Measurements from ENCODE around the gene TAF1B. TPM values are rescaled to one million over a fixed set of nuclear protein-coding genes. Genes with fewer than 3 reads are reported as not detected.
"Not testable (repeated sequence)": the region's sequence is repeated elsewhere in the genome, so short reads cannot be mapped to it uniquely, and the experiment has no call there.

Gene TAF1B
- total RNA-seq, 1 donor, result 41.3 TPM

- H3K9me3 ChIP-seq (ENCODE audit: low read depth, low read length), result no peaks in the 10 kb centered on the region
- no peak overlapping the region for H3K4me3 ChIP-seq (ENCODE audit: insufficient read depth, low read length)
- no peaks in the 10 kb centered on the region for H3K79me2 ChIP-seq (ENCODE audit: insufficient read depth, low read length)
- H4K20me1 ChIP-seq (ENCODE audit: insufficient read depth, low read length), result no peaks in the 10 kb centered on the region
- peaks cover 12% of the 10 kb centered on the region for H3K4me1 ChIP-seq (ENCODE audit: insufficient read depth, low read length)
- H3K4me2 ChIP-seq (ENCODE audit: insufficient read depth, low read length), result no peak overlapping the region
- no peak overlapping the region for H2AFZ ChIP-seq (ENCODE audit: low read length)
- no peak overlapping the region for H3K27ac ChIP-seq (ENCODE audit: low read depth, low read length)
- no peak for TF ChIP-seq CTCF (IDR thresholded peaks at IDR 0.05; ENCODE audit: extremely low read depth, low read depth, low read length)
- no peaks in the 10 kb centered on the region for H3K27me3 ChIP-seq (ENCODE audit: insufficient read depth, low read length)
- H3K36me3 ChIP-seq (ENCODE audit: insufficient read depth, low read length), result no peaks in the 10 kb centered on the region
- DNase-seq (ENCODE audit: insufficient read length, low spot score, missing footprints), result no peak
Measured at GRCh38 chr2:9832586-9832985, 10.7 kb upstream of the TAF1B start.

- H3K79me2 ChIP-seq (ENCODE audit: insufficient read depth, low read length); H3K4me2 ChIP-seq (ENCODE audit: insufficient read depth, low read length); H3K27ac ChIP-seq (ENCODE audit: low read depth, low read length); H3K4me3 ChIP-seq (ENCODE audit: insufficient read depth, low read length); H2AFZ ChIP-seq (ENCODE audit: low read length); DNase-seq (ENCODE audit: insufficient read length, low spot score, missing footprints); H3K9me3 ChIP-seq (ENCODE audit: low read depth, low read length); H4K20me1 ChIP-seq (ENCODE audit: insufficient read depth, low read length); H3K36me3 ChIP-seq (ENCODE audit: insufficient read depth, low read length); H3K27me3 ChIP-seq (ENCODE audit: insufficient read depth, low read length): not testable (repeated sequence)
- H3K4me1 ChIP-seq (ENCODE audit: insufficient read depth, low read length), result peaks cover 12% of the 10 kb centered on the region
Measured at GRCh38 chr2:9835068-9835467, 8.2 kb upstream of the TAF1B start.

- Histone ChIP-seq H3K36me3 (ENCODE audit: insufficient read depth, low read length) (no peaks in the 10 kb centered on the region), H3K9me3 (ENCODE audit: low read depth, low read length) (no peaks in the 10 kb centered on the region), H2AFZ (ENCODE audit: low read length) (peak overlapping the region; percentile 51), H3K27me3 (ENCODE audit: insufficient read depth, low read length) (no peaks in the 10 kb centered on the region), H3K4me1 (ENCODE audit: insufficient read depth, low read length) (peaks cover 12% of the 10 kb centered on the region), H3K4me2 (ENCODE audit: insufficient read depth, low read length) (no peak overlapping the region), H3K27ac (ENCODE audit: low read depth, low read length) (peak overlapping the region; percentile 69), H4K20me1 (ENCODE audit: insufficient read depth, low read length) (no peaks in the 10 kb centered on the region), H3K4me3 (ENCODE audit: insufficient read depth, low read length) (no peak overlapping the region), H3K79me2 (ENCODE audit: insufficient read depth, low read length) (no peaks in the 10 kb centered on the region)
- TF ChIP-seq CTCF (IDR thresholded peaks at IDR 0.05; ENCODE audit: extremely low read depth, low read depth, low read length), result no peak
- no peak for DNase-seq (ENCODE audit: insufficient read length, low spot score, missing footprints)
Measured at GRCh38 chr2:9836074-9836473, 7.2 kb upstream of the TAF1B start.

- peak overlapping the region; percentile 4 for H3K4me2 ChIP-seq (ENCODE audit: insufficient read depth, low read length)
- peak overlapping the region; percentile 69 for H3K27ac ChIP-seq (ENCODE audit: low read depth, low read length)
- H2AFZ ChIP-seq (ENCODE audit: low read length), result peak overlapping the region; percentile 51
Measured at GRCh38 chr2:9836517-9836916, 6.8 kb upstream of the TAF1B start.

More at GRCh38 chr2:9836517-9836916, 6.8 kb upstream of the TAF1B start:
- H3K27me3 ChIP-seq (ENCODE audit: insufficient read depth, low read length), result no peaks in the 10 kb centered on the region
- H3K4me3 ChIP-seq (ENCODE audit: insufficient read depth, low read length), result no peak overlapping the region
- TF ChIP-seq CTCF (IDR thresholded peaks at IDR 0.05; ENCODE audit: extremely low read depth, low read depth, low read length), result no peak
- no peak for DNase-seq (ENCODE audit: insufficient read length, low spot score, missing footprints)
- no peaks in the 10 kb centered on the region for H3K79me2 ChIP-seq (ENCODE audit: insufficient read depth, low read length)
- H3K9me3 ChIP-seq (ENCODE audit: low read depth, low read length), result no peaks in the 10 kb centered on the region
- H3K4me1 ChIP-seq (ENCODE audit: insufficient read depth, low read length), result peaks cover 12% of the 10 kb centered on the region
- no peaks in the 10 kb centered on the region for H4K20me1 ChIP-seq (ENCODE audit: insufficient read depth, low read length)
- no peaks in the 10 kb centered on the region for H3K36me3 ChIP-seq (ENCODE audit: insufficient read depth, low read length)

All from osteoblast (primary cell).